ENCODE results near the gene SLC51B.

Gene SLC51B

DNA sequence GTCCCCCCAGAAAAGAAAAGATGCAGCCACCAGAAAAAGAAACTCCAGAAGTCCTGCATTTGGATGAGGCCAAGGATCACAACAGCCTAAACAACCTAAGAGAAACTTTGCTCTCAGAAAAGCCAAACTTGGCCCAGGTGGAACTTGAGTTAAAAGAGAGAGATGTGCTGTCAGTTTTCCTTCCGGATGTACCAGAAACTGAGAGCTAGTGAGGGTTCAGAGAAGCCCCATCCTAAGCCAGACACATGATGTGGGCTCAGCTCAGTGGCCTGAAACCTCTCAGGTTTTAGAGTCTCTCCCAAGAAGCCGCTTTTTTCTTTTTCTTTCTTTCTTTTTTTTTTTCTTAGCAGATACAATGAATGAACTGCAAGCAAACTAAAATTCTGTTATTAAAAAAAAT, 7.8 kb downstream of the SLC51B start:
- ATAC-seq (ENCODE audit: insufficient read depth, low read depth) (no peak), DNase-seq (no peak)
- Histone ChIP-seq H3K27ac (ENCODE audit: low read length) (no peak overlapping the region), H3K4me1 (ENCODE audit: insufficient read depth, low read length) (peaks cover 34% of the 10 kb centered on the region), H3K4me2 (ENCODE audit: insufficient read depth, low read length) (no peak overlapping the region), H4K20me1 (ENCODE audit: insufficient read depth, low read length) (no peaks in the 10 kb centered on the region), H3K27me3 (ENCODE audit: insufficient read depth, low read length, poor library complexity) (no peaks in the 10 kb centered on the region), H3K9ac (ENCODE audit: low read depth, low read length) (no peak overlapping the region), H3K36me3 (ENCODE audit: insufficient read depth, low read length) (no peaks in the 10 kb centered on the region), H3K79me2 (ENCODE audit: insufficient read depth, low read length) (no peaks in the 10 kb centered on the region), H3K9me3 (ENCODE audit: insufficient read depth, low read length, severe bottlenecking) (no peaks in the 10 kb centered on the region), H2AFZ (ENCODE audit: low read depth, low read length) (no peak overlapping the region), H3K4me3 (ENCODE audit: low read depth in 1 of 2, low read length in 2 of 2) (no peak overlapping the region)
- TF ChIP-seq, protein P1, sequence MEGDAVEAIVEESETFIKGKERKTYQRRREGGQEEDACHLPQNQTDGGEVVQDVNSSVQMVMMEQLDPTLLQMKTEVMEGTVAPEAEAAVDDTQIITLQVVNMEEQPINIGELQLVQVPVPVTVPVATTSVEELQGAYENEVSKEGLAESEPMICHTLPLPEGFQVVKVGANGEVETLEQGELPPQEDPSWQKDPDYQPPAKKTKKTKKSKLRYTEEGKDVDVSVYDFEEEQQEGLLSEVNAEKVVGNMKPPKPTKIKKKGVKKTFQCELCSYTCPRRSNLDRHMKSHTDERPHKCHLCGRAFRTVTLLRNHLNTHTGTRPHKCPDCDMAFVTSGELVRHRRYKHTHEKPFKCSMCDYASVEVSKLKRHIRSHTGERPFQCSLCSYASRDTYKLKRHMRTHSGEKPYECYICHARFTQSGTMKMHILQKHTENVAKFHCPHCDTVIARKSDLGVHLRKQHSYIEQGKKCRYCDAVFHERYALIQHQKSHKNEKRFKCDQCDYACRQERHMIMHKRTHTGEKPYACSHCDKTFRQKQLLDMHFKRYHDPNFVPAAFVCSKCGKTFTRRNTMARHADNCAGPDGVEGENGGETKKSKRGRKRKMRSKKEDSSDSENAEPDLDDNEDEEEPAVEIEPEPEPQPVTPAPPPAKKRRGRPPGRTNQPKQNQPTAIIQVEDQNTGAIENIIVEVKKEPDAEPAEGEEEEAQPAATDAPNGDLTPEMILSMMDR (IDR thresholded peaks at IDR 0.05; ENCODE audit: borderline replicate concordance, extremely low read depth, low read length, poor library complexity, severe bottlenecking) = no peak
- TF ChIP-seq EZH2 (IDR thresholded peaks at IDR 0.05; ENCODE audit: borderline replicate concordance, low read depth, low read length, severe bottlenecking) = no peak

DNA sequence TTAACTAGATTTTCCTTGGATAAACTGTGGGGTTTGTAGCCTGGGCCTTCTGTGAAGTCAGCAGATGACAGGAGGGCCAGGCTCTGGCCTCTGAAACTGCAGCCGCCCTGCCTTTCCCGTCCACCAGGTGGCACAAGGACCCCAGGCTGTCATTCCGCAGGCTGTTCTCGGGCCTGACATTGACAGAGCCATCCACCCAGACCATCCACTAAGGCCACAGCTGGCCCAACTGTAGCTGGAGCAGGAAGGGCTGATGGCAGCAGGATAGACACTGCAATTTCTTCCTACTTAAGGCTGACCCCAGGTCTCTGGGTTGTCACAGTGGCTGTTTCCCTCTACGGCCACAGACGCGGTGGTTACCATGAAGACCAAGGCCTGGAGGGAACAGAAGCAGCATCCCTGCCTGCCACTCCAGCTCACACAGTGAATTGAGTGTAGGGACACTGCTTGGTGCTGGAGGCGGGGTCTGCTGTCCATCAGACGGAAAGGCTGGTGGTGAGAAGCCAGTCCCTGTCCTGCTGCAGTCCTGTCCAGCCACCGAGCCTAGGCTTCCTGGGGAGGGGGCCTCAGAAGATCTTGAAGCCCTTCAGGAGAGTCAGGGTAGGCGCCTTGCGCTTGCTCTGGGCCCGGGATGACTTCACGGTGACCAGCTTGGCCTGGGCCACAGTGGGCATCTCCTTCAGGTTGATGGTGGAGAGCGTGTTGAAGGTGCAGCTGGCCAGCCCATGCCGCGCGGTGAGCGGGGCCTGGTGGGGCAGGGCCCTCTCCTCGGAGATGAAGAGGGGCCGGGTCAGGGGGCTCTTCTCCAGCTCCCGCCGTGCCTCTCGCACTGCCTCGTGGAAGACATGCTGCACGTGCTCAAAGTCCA, 9.4 kb downstream of the SLC51B start:
- no peak overlapping the region for H3K9ac ChIP-seq (ENCODE audit: low read depth, low read length)
- H3K36me3 ChIP-seq (ENCODE audit: insufficient read depth, low read length) = no peaks in the 10 kb centered on the region
- H3K79me2 ChIP-seq (ENCODE audit: insufficient read depth, low read length) = no peaks in the 10 kb centered on the region
- TF ChIP-seq, protein P1 (IDR thresholded peaks at IDR 0.05; ENCODE audit: borderline replicate concordance, extremely low read depth, low read length, poor library complexity, severe bottlenecking) = peak; percentile 87
- TF ChIP-seq EZH2 (IDR thresholded peaks at IDR 0.05; ENCODE audit: borderline replicate concordance, low read depth, low read length, severe bottlenecking) = no peak
- H3K4me1 ChIP-seq (ENCODE audit: insufficient read depth, low read length) = peaks cover 25% of the 10 kb centered on the region
- no peaks in the 10 kb centered on the region for H4K20me1 ChIP-seq (ENCODE audit: insufficient read depth, low read length)
- ATAC-seq (ENCODE audit: insufficient read depth, low read depth) (peak; percentile 57), DNase-seq (peak; percentile 70)
- H3K9me3 ChIP-seq (ENCODE audit: insufficient read depth, low read length, severe bottlenecking) = no peaks in the 10 kb centered on the region
- peak overlapping the region; percentile 33; the same call in 1 of the 2 replicates for H2AFZ ChIP-seq (ENCODE audit: low read depth, low read length)
- H3K27ac ChIP-seq (ENCODE audit: low read length) = no peak overlapping the region
- no peak overlapping the region for H3K4me2 ChIP-seq (ENCODE audit: insufficient read depth, low read length)
- no peaks in the 10 kb centered on the region for H3K27me3 ChIP-seq (ENCODE audit: insufficient read depth, low read length, poor library complexity)
- no peak overlapping the region for H3K4me3 ChIP-seq (ENCODE audit: low read depth in 1 of 2, low read length in 2 of 2)

DNA sequence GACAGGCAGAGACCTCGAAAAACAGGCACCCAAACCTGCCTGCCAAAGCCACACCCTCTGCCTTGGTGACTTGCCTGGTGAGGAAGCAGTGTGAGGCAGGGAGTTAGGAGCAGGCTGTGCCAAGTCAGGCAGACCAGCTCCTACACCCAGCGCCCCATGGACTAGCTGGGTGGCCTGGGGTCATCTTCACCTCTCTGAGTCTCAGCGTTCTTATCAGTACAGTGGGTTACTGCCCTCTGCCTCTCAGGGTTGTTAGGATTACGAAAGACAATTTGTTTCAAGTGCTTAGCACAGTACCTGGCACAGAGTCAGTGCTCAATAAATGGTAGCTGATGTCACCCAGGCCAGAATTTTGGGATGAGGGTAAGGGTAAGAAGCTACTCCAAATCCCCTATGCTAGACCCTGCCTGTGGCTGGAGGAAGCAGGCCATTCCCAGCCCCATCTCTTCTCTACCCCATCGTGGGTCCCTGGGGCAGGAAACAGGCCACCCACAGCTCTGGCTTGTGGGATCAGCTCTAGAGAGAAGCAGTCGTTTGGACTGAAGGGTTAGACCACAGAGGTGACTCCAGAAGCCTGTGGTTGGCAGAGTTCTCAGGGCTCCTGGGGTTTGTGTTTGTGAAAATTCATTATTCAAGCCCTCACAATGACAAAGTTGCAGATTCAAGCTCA, 10.1 kb downstream of the SLC51B start:
- Histone ChIP-seq H3K36me3 (ENCODE audit: insufficient read depth, low read length) (no peaks in the 10 kb centered on the region), H3K9me3 (ENCODE audit: insufficient read depth, low read length, severe bottlenecking) (no peaks in the 10 kb centered on the region), H3K4me3 (ENCODE audit: low read depth in 1 of 2, low read length in 2 of 2) (no peak overlapping the region), H3K79me2 (ENCODE audit: insufficient read depth, low read length) (no peaks in the 10 kb centered on the region), H3K27ac (ENCODE audit: low read length) (peak overlapping the region; percentile 33; the same call in 1 of the 2 replicates), H2AFZ (ENCODE audit: low read depth, low read length) (no peak overlapping the region), H4K20me1 (ENCODE audit: insufficient read depth, low read length) (no peaks in the 10 kb centered on the region), H3K27me3 (ENCODE audit: insufficient read depth, low read length, poor library complexity) (no peaks in the 10 kb centered on the region), H3K9ac (ENCODE audit: low read depth, low read length) (no peak overlapping the region), H3K4me2 (ENCODE audit: insufficient read depth, low read length) (no peak overlapping the region), H3K4me1 (ENCODE audit: insufficient read depth, low read length) (peaks cover 22% of the 10 kb centered on the region)
- ATAC-seq (ENCODE audit: insufficient read depth, low read depth) (peak; percentile 94), DNase-seq (peak; percentile 72)
- TF ChIP-seq, protein P1 (IDR thresholded peaks at IDR 0.05; ENCODE audit: borderline replicate concordance, extremely low read depth, low read length, poor library complexity, severe bottlenecking) = no peak
- no peak for TF ChIP-seq EZH2 (IDR thresholded peaks at IDR 0.05; ENCODE audit: borderline replicate concordance, low read depth, low read length, severe bottlenecking)
